ENCODE data around the gene RIBC2.

Gene RIBC2

DNA sequence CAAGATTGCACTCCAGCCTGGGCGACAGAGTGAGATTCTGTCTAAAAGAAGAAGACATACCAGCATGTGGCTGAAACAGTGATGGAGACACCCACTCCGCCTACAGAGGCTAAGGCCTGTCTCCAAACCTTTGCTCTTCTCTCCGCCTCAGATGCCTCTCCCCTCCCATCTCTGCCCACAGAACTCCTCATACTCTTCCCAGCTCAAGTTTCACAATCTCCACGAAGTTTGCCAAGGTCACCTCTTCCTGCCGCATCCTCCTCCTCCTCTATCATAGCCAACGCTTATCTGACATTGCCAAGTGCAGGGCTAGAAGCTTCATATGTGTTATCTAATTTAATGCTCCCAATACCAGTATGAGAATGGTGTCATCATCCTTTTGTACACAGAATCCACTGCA lies 63.3 kb downstream of the RIBC2 start:
- no peak for DNase-seq
- Histone ChIP-seq H3K4me1 (ENCODE audit: control extremely low read depth in 1 of 4, control insufficient read depth in 4 of 4, insufficient read depth in 4 of 4, low read length in 3 of 4) (no peaks in the 10 kb centered on the region), H3K4me3 (ENCODE audit: control insufficient read depth in 1 of 7, extremely low read depth in 1 of 7, insufficient read depth in 4 of 7, low read depth in 2 of 7, low read length in 6 of 7) (no peak overlapping the region), H3K36me3 (ENCODE audit: control insufficient read depth in 4 of 4, insufficient read depth in 4 of 4, low read length in 3 of 4) (no peaks in the 10 kb centered on the region), H3K27me3 (replicated peaks in 2 of 5; ENCODE audit: control insufficient read depth in 4 of 5, insufficient read depth in 5 of 5, low read length in 4 of 5) (peaks cover 0 to 2% (median 0%) of the 10 kb centered on the region in 5 experiments), H3K9me3 (ENCODE audit: control extremely low read depth in 1 of 5, control insufficient read depth in 4 of 5, insufficient read depth in 2 of 5, low read depth in 1 of 5, low read length in 4 of 5) (peaks cover 0 to 7% (median 5%) of the 10 kb centered on the region in 5 experiments), H3K27ac (ENCODE audit: insufficient read depth in 1 of 2, low read depth in 1 of 2, low read length in 2 of 2, poor library complexity in 1 of 2, severe bottlenecking in 2 of 2) (no peak overlapping the region)
- WGBS (ENCODE audit: insufficient coverage): 90% methylated on average over 6 of the region's 6 CpGs
- ChIA-PET CTCF (no interaction called here), POLR2A (no interaction called here)

DNA sequence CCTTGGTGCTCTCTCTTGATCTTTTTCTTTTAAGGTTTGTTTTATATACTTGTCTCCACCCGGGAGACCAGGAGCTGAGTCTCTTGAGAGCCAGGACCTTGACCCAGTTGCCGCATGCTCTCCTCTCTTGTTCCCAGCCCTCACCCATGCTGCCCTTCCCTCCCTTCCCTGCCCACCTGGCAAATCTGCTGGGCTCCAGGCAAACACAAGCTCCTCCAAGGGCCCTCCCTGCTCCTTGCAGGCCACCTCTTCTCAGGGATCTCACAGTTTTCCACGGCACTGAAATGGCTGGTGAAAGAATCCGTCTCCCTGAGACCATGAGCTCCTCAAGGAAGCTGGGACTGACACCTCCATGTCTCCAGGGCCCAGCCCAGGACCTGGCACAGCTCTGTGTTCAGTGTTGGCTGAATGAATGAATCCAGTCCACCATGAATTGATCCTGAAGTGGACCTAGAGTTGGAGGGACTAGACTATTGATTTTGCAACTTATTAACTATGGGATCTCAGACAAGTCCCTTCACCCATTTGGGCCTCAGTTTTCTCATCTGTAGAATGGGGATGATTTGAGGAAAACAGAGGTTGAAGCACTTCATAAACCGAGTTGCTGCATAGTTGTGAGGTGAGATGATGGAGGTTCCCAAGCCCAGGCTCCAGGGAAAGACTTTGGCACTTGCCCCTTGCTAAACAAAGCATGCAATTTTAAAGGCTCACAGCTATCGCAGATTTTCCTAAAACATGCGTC lies 64.0 kb downstream of the RIBC2 start:
- H3K4me3 ChIP-seq (ENCODE audit: control insufficient read depth in 1 of 7, extremely low read depth in 1 of 7, insufficient read depth in 4 of 7, low read depth in 2 of 7, low read length in 6 of 7): no peak overlapping the region
- no peaks in the 10 kb centered on the region for H3K4me1 ChIP-seq (ENCODE audit: control extremely low read depth in 1 of 4, control insufficient read depth in 4 of 4, insufficient read depth in 4 of 4, low read length in 3 of 4)
- H3K27me3 ChIP-seq (replicated peaks in 2 of 5; ENCODE audit: control insufficient read depth in 4 of 5, insufficient read depth in 5 of 5, low read length in 4 of 5): peaks cover 0 to 2% (median 0%) of the 10 kb centered on the region in 5 experiments
- WGBS (ENCODE audit: insufficient coverage): 92% methylated on average over 5 of the region's 7 CpGs
- H3K9me3 ChIP-seq (ENCODE audit: control extremely low read depth in 1 of 5, control insufficient read depth in 4 of 5, insufficient read depth in 2 of 5, low read depth in 1 of 5, low read length in 4 of 5): peaks cover 0 to 7% (median 5%) of the 10 kb centered on the region in 5 experiments
- no peak overlapping the region for H3K27ac ChIP-seq (ENCODE audit: insufficient read depth in 1 of 2, low read depth in 1 of 2, low read length in 2 of 2, poor library complexity in 1 of 2, severe bottlenecking in 2 of 2)
- DNase-seq: no peak
- CTCF ChIA-PET: no interaction called here
- H3K36me3 ChIP-seq (ENCODE audit: control insufficient read depth in 4 of 4, insufficient read depth in 4 of 4, low read length in 3 of 4): no peaks in the 10 kb centered on the region
- POLR2A ChIA-PET: no interaction called here

DNA sequence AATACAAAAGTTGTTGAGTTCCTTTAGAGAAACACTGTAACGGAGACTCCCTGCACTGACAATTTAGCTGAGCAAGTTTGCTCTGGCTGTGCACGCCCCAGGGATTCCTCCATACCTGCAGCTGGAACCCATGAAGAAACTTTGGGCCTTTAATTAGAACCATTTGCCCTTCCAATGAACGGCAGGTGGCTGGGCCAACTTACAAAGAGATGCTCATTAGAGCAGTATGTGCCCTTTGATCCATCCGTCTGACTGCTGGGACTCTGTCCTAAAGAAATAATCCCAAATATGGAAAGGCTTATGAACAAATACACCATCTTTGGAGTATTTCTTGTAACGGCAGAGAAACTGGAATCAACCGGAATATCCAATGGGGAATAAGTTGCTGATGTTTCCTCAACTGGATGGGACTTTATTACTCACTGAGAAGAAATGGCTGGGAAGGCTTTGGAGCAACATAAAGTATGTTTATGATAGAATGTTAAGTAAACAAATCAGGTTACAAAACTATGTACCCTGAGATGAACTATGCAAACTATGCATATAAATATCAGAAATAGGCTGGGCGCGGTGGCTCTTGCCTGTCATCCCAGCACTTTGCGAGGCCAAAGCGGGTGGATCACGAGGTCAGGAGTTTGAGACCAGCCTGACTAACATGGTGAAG lies 64.7 kb downstream of the RIBC2 start:
- CTCF ChIA-PET: no interaction called here
- no peaks in the 10 kb centered on the region for H3K4me1 ChIP-seq (ENCODE audit: control extremely low read depth in 1 of 4, control insufficient read depth in 4 of 4, insufficient read depth in 4 of 4, low read length in 3 of 4)
- H3K4me3 ChIP-seq (ENCODE audit: control insufficient read depth in 1 of 7, extremely low read depth in 1 of 7, insufficient read depth in 4 of 7, low read depth in 2 of 7, low read length in 6 of 7): no peak overlapping the region
- 96% methylated on average over 7 of the region's 11 CpGs for WGBS (ENCODE audit: insufficient coverage)
- POLR2A ChIA-PET: no interaction called here
- peaks cover 0 to 7% (median 5%) of the 10 kb centered on the region in 5 experiments for H3K9me3 ChIP-seq (ENCODE audit: control extremely low read depth in 1 of 5, control insufficient read depth in 4 of 5, insufficient read depth in 2 of 5, low read depth in 1 of 5, low read length in 4 of 5)
- no peaks in the 10 kb centered on the region for H3K36me3 ChIP-seq (ENCODE audit: control insufficient read depth in 4 of 4, insufficient read depth in 4 of 4, low read length in 3 of 4)
- peaks cover 0 to 2% (median 0%) of the 10 kb centered on the region in 5 experiments for H3K27me3 ChIP-seq (replicated peaks in 2 of 5; ENCODE audit: control insufficient read depth in 4 of 5, insufficient read depth in 5 of 5, low read length in 4 of 5)
- no peak for DNase-seq
- H3K27ac ChIP-seq (ENCODE audit: insufficient read depth in 1 of 2, low read depth in 1 of 2, low read length in 2 of 2, poor library complexity in 1 of 2, severe bottlenecking in 2 of 2): no peak overlapping the region

DNA sequence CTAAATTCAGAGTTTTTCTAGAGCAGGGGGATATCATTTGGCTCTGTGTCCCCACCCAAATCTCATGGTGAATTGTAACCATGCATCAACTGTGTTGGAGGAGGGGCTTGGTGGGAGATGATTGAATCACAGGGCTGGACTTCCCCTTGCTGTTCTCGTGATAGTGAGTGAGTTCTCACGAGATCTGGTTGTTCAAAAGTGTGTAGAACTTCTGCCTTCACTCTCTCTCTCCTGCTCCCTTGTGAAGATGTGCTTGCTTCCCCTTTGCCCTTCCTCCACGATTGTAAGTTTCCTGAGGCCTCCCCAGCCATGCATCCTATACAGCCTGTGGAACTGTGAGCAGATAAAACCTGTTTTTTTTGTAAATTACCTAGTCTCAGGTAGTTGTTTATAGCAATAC lies 67.2 kb downstream of the RIBC2 start:
- Histone ChIP-seq H3K9me3 (ENCODE audit: control extremely low read depth in 1 of 5, control insufficient read depth in 4 of 5, insufficient read depth in 2 of 5, low read depth in 1 of 5, low read length in 4 of 5) (peaks cover 0 to 7% (median 5%) of the 10 kb centered on the region in 5 experiments), H3K27me3 (replicated peaks in 2 of 5; ENCODE audit: control insufficient read depth in 4 of 5, insufficient read depth in 5 of 5, low read length in 4 of 5) (peaks cover 0 to 2% (median 0%) of the 10 kb centered on the region in 5 experiments), H3K27ac (ENCODE audit: insufficient read depth in 1 of 2, low read depth in 1 of 2, low read length in 2 of 2, poor library complexity in 1 of 2, severe bottlenecking in 2 of 2) (no peak overlapping the region), H3K4me3 (ENCODE audit: control insufficient read depth in 1 of 7, extremely low read depth in 1 of 7, insufficient read depth in 4 of 7, low read depth in 2 of 7, low read length in 6 of 7) (no peak overlapping the region), H3K36me3 (ENCODE audit: control insufficient read depth in 4 of 4, insufficient read depth in 4 of 4, low read length in 3 of 4) (no peaks in the 10 kb centered on the region), H3K4me1 (ENCODE audit: control extremely low read depth in 1 of 4, control insufficient read depth in 4 of 4, insufficient read depth in 4 of 4, low read length in 3 of 4) (no peaks in the 10 kb centered on the region)
- ChIA-PET POLR2A (no interaction called here), CTCF (no interaction called here)
- 95% methylated on average over 3 of the region's 3 CpGs for WGBS (ENCODE audit: insufficient coverage)
- DNase-seq: no peak

DNA sequence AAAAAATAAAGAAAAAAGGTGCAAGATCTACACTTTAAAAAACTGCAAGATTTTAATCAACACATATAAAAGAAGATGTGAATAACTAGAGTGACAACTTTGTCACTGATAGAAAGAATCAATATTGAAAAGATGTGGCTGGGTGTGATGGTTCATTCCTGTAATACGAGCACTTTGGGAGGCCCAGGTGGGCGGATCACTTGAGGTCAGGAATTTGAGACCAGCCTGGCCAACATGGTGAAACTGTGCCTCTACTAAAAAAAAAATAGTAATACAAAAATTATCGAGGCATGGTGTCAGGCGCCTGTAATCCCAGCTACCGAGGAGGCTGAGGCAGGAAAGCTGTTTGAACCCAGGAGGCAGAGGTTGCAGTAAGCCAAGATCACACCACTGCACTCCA lies 68.2 kb downstream of the RIBC2 start:
- H3K4me1 ChIP-seq (ENCODE audit: control extremely low read depth in 1 of 4, control insufficient read depth in 4 of 4, insufficient read depth in 4 of 4, low read length in 3 of 4): no peaks in the 10 kb centered on the region
- ChIA-PET POLR2A (interaction anchor here (0.7 kb wide), 1 partner anchor 220 kb away, joined by 3 read pairs; no protein-coding TSS in a partner anchor), CTCF (no interaction called here)

More for the DNA sequence above, 68.2 kb downstream of the RIBC2 start:
- peaks cover 0 to 2% (median 0%) of the 10 kb centered on the region in 5 experiments for H3K27me3 ChIP-seq (replicated peaks in 2 of 5; ENCODE audit: control insufficient read depth in 4 of 5, insufficient read depth in 5 of 5, low read length in 4 of 5)
- no peaks in the 10 kb centered on the region for H3K36me3 ChIP-seq (ENCODE audit: control insufficient read depth in 4 of 4, insufficient read depth in 4 of 4, low read length in 3 of 4)
- WGBS (ENCODE audit: insufficient coverage): 80% methylated on average over 1 of the region's 5 CpGs
- H3K9me3 ChIP-seq (ENCODE audit: control extremely low read depth in 1 of 5, control insufficient read depth in 4 of 5, insufficient read depth in 2 of 5, low read depth in 1 of 5, low read length in 4 of 5): peaks cover 0 to 7% (median 5%) of the 10 kb centered on the region in 5 experiments
- H3K4me3 ChIP-seq (ENCODE audit: control insufficient read depth in 1 of 7, extremely low read depth in 1 of 7, insufficient read depth in 4 of 7, low read depth in 2 of 7, low read length in 6 of 7): no peak overlapping the region
- H3K27ac ChIP-seq (ENCODE audit: insufficient read depth in 1 of 2, low read depth in 1 of 2, low read length in 2 of 2, poor library complexity in 1 of 2, severe bottlenecking in 2 of 2): no peak overlapping the region
- no peak for DNase-seq

Measured in common myeloid progenitor, CD34-positive (primary cell).